Bladder microvascular endothelial cell (primary cell): Measurements from ENCODE around the gene CCL4. TPM values are rescaled to one million over a fixed set of nuclear protein-coding genes. Genes with fewer than 3 reads are reported as not detected.

Experiments used
- total RNA-seq: library from RNA; depleted of rRNA; stranded (reverse); fragments of >200 nt; gene quantifications from 2 replicates; pipeline ENCODE4 v1.2.3, GENCODE V29; 2014

The CCL4 gene
- total RNA-seq = not detected in 2 replicates

DNA sequence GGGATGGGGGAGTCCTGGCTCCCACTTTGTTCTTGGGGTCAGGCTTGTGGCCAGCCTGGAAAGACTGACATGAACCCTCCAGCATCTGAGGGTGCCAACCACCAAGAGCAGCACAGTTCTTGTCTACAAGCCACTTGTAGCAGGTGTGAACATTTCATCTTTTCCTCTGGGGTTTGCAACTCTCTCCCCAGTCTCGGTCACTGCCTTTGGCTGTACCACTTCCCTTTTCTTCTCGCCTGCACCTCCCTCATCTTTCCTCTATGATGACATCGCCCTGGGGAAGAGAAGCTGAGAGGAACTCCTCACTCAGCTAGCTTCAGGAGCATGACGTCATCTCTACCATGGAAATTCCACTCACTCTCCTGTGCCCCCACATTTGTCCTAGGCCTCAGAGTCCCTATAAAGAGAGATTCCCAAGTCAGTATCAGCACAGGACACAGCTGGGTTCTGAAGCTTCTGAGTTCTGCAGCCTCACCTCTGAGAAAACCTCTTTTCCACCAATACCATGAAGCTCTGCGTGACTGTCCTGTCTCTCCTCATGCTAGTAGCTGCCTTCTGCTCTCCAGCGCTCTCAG is at the start of gene CCL4:
CCL4 (plus strand) TSS at position 427 of the 575 bp plus-strand sequence; CDS start at position 506, 79 bp downstream.

GRCh38 chr17:36063786-36064541 is 39.7 kb upstream of the CCL4 start, which contains the start of gene CCL18:
CCL18 (plus strand) TSS chr17:36064272; CDS start chr17:36064343, 71 bp downstream.

GRCh38 chr17:36089888-36090836 is 13.5 kb upstream of the CCL4 start, which contains the start of gene CCL3:
CCL3 (minus strand) TSS chr17:36090143; CDS start chr17:36090058, 85 bp downstream.

Other genes with a start within 250 kb of the CCL4 start
- not detected in 2 replicates for gene HEATR9, start 234.9 kb upstream of the CCL4 start, total RNA-seq
- under 0.01 and 1.8 TPM in 2 replicates for gene CCL5, start 223.5 kb upstream of the CCL4 start, total RNA-seq
- gene RDM1, start 173.1 kb upstream of the CCL4 start, total RNA-seq = 0.19 TPM in 1 of 2 replicates, not detected in the other
- not detected in 2 replicates for gene LYZL6, start 160.1 kb upstream of the CCL4 start, total RNA-seq
- 0.65 TPM in 1 of 2 replicates, not detected in the other for gene CCL16, start 122.3 kb upstream of the CCL4 start, total RNA-seq
- gene CCL14, start 117.1 kb upstream of the CCL4 start, total RNA-seq = 4.4 and 11.5 TPM in 2 replicates
- gene CCL15, start 102.3 kb upstream of the CCL4 start, total RNA-seq = not detected in 2 replicates
- gene CCL23, start 85.9 kb upstream of the CCL4 start, total RNA-seq = 0.76 and 3.4 TPM in 2 replicates
- not detected in 2 replicates for gene CCL18, start 39.6 kb upstream of the CCL4 start, total RNA-seq
- gene CCL3, start 13.7 kb upstream of the CCL4 start, total RNA-seq = not detected in 2 replicates
- 0.97 and 2.6 TPM in 2 replicates for gene TBC1D3B, start 72.8 kb downstream of the CCL4 start, total RNA-seq
- gene CCL3L1, start 92.9 kb downstream of the CCL4 start, total RNA-seq = not detected in 2 replicates
- gene CCL4L2, start 107.2 kb downstream of the CCL4 start, total RNA-seq = not detected in 2 replicates
- gene TBC1D3I, start 160.7 kb downstream of the CCL4 start, total RNA-seq = 0.13 TPM in 1 of 2 replicates, not detected in the other
- not detected in 2 replicates for gene TBC1D3G, start 220.1 kb downstream of the CCL4 start, total RNA-seq